SK-N-MC (cell line): ENCODE data around the gene BRAP.
"Not testable (repeated sequence)": the region's sequence is repeated elsewhere in the genome, so short reads cannot be mapped to it uniquely, and the experiment has no call there.

Experiments used
- DNase-seq: peaks from one replicate; pipeline ENCODE4 v3.0.0-alpha.2; 2011; ENCODE audit warnings: low read depth, low spot score
- H3K27ac ChIP-seq: fragments of 200-600 bp; sonication (generic); 2 replicates; pipeline ENCODE4 v1.5.1; 2016; ENCODE audit warnings: mixed run types
- H3K36me3 ChIP-seq: fragments of 200-600 bp; sonication (generic); 2 replicates; pipeline ENCODE4 v1.6.1; 2017; ENCODE audit warnings: antibody characterized with exemption, low read length, mixed read lengths; ENCODE audit not compliant: insufficient read depth
- H3K4me3 ChIP-seq: fragments of 200-600 bp; sonication (generic); 2 replicates; pipeline ENCODE4 v1.5.1; 2016
- H3K9ac ChIP-seq: fragments of 200-600 bp; sonication (generic); 2 replicates; pipeline ENCODE4 v1.8.0; 2017; ENCODE audit warnings: mixed run types, mixed read lengths; ENCODE audit not compliant: insufficient read length
- H3K9me3 ChIP-seq: fragments of 200-600 bp; sonication (generic); 2 replicates; pipeline ENCODE4 v1.6.1; 2017; ENCODE audit warnings: low read depth, mild to moderate bottlenecking, antibody characterized with exemption, low read length, moderate library complexity, mixed read lengths
- EZH2 ChIP-seq: fragments of 200-600 bp; sonication (generic); IDR thresholded peaks from one replicate; pipeline ENCODE4 v1.6.1; 2017; ENCODE audit warnings: antibody characterized with exemption
- FOXP2 ChIP-seq: optimal IDR thresholded peaks from 2 replicates; pipeline ENCODE3; 2011; ENCODE audit warnings: mild to moderate bottlenecking, moderate library complexity; ENCODE audit not compliant: insufficient read depth; ENCODE audit errors: extremely low read length, control extremely low read depth
- POLR2AphosphoS5 ChIP-seq: IDR thresholded peaks from 2 replicates; pipeline ENCODE4 v1.6.1; 2012; ENCODE audit warnings: mild to moderate bottlenecking, low read depth, low read length, borderline replicate concordance

The BRAP gene

DNA sequence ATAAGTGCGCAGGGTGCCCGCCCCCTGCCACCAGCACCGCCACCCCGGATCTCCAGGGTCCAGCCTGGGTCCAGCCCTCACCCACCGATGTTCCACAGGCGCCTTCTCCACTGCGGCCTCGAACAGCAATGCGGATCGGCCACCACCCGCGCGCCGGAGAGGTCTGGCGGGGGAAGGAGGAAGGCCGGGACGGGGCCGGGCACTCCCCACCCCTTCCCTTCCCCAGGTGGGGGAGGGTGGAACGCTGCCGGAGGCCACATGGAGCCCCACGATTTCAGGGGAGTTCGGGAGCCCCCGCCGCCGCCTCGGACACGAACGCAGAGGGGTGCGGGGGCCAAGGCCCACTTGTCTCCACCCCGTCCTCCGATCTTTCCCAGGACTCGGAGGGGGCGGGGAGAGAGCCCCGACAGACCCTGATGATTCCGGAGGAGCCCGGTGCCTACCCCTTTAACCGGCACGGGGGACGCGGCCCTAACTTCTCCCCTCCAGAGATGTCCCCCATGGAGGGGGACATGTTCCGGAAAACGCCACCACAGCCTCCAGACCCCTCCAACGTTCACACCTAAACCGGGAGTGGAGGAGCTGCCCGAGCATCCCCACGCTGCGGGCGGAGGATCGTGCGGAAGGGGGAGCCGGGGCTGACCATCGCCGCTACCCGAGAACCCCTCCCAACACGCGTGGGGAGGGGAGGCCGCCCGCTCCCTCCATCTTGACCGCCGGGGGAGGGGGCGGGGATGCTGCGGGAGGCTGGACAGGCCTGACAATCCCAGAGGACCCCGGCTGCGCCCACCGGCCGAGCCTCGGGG lies 87.7 kb downstream of the BRAP start:
- Histone ChIP-seq H3K36me3 (no peaks in the 10 kb centered on the region), H3K27ac (peak overlapping the region; percentile 79), H3K9ac (peak overlapping the region; percentile 76), H3K4me3 (peak overlapping the region; percentile 96), H3K9me3 (no peaks in the 10 kb centered on the region)
- no peak for DNase-seq
- TF ChIP-seq EZH2 (no peak), FOXP2 (no peak), POLR2AphosphoS5 (no peak)

DNA sequence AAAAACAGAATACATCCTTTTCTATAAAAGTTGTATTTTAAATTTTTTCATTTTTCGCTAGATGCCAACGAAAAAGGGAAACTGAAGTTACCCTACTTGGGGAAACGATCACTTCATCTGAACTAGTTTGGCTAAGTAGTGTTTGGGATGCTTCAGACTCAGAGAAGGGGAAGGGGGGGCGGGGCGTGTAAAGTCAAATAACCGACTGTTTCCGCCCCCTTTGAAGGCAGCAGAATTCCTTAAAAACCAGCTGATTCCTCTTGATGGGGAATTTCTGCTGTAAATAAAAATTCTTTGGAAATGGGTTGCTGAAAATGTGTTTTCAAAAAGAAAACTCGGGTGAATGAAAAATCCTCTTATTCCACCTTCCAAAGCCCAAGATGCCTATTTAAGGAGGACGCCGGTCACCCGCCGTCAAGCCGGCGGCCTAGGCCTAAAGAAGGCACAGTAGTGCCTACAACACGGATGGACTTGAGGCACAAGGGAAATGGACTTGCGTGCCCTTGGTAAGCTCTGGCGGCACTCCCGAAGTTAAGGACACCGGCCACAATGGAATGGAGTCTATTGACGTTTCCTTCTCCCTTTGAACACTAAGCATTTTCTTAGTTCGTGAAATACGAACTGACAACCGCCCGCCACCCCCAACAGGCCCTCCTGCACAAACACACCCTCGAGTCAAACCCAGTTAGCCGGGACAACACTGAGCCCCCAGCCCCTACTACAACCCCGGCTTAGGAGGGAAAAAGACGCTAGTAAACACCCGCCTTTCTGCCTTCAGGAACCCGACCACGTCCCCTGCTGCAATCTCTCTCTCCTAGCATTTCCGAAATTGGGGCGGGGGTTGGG lies 88.5 kb downstream of the BRAP start:
- DNase-seq = no peak
- H3K27ac ChIP-seq = peak overlapping the region; percentile 79
- no peaks in the 10 kb centered on the region for H3K36me3 ChIP-seq
- no peaks in the 10 kb centered on the region for H3K9me3 ChIP-seq
- peak overlapping the region; percentile 76 for H3K9ac ChIP-seq
- TF ChIP-seq FOXP2 = no peak
- no peak for TF ChIP-seq POLR2AphosphoS5
- TF ChIP-seq EZH2 = no peak
- H3K4me3 ChIP-seq = peak overlapping the region; percentile 96

DNA sequence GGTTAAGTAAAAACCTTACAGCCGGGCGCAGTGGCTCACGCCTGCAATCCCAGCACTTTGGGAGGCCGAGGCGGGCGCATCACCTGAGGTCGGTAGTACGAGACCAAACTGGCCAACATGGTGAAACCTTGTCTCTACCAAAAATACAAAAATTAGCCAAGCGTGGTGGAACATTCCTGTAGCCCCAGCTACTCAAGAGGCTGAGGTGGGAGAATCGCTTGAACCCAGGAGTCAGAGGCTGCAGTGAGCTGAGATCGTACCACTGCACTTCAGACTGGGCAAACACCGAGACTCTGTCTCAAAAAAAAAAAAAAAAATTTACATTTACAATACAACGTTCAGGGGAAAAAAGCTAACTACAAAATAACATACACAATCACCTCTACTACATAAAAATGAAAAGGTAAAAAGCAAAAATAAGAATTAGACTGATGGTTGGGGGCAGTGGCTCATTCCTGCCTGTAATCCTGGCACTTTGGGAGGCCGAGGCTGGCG lies 90.4 kb downstream of the BRAP start:
- H3K27ac ChIP-seq = peak overlapping the region; percentile 19; the same call in 1 of the 2 replicates
- not testable (repeated sequence) for DNase-seq, H3K36me3 ChIP-seq, H3K4me3 ChIP-seq, H3K9ac ChIP-seq, H3K9me3 ChIP-seq
